ENCODE data around the gene CAPN10. TPM values are rescaled to one million over a fixed set of nuclear protein-coding genes. Genes with fewer than 3 reads are reported as not detected.

The CAPN10 gene
- total RNA-seq, 1 donor from 2014 or later = 31.2 TPM

GRCh38 chr2:240588006-240588655 lies 1.6 kb downstream of the CAPN10 start:
- no peak for DNase-seq (ENCODE audit: low read depth in 2 of 2)

- no peak for DNase-seq (ENCODE audit: low read depth in 2 of 2)
These were observed 2.1 kb downstream of the CAPN10 start for GRCh38 chr2:240588669-240589068.

- no peak for DNase-seq (ENCODE audit: low read depth in 2 of 2)
These were observed 2.8 kb downstream of the CAPN10 start for GRCh38 chr2:240589375-240589774.

GRCh38 chr2:240589850-240590525 lies 3.5 kb downstream of the CAPN10 start:
- no peak for DNase-seq (ENCODE audit: low read depth in 2 of 2)

GRCh38 chr2:240590681-240591111 lies 4.2 kb downstream of the CAPN10 start:
- no peak for DNase-seq (ENCODE audit: low read depth in 2 of 2)

- no peak for DNase-seq (ENCODE audit: low read depth in 2 of 2)
These were observed 4.7 kb downstream of the CAPN10 start for GRCh38 chr2:240591226-240591625.

GRCh38 chr2:240591784-240592183 lies 5.2 kb downstream of the CAPN10 start:
- no peak for DNase-seq (ENCODE audit: low read depth in 2 of 2)

- DNase-seq (ENCODE audit: low read depth in 2 of 2) = no peak
These were observed 6.6 kb downstream of the CAPN10 start for GRCh38 chr2:240593026-240593702.

GRCh38 chr2:240593703-240594451 lies 7.3 kb downstream of the CAPN10 start:
- no peak for DNase-seq (ENCODE audit: low read depth in 2 of 2)

- DNase-seq (ENCODE audit: low read depth in 2 of 2) = no peak
These were observed 8.2 kb downstream of the CAPN10 start for GRCh38 chr2:240594511-240595380.

- peak; percentile 15 to 20 for DNase-seq (ENCODE audit: low read depth in 2 of 2)
These were observed 9.0 kb downstream of the CAPN10 start for GRCh38 chr2:240595381-240596079.

- no peak for DNase-seq (ENCODE audit: low read depth in 2 of 2)
These were observed 9.5 kb downstream of the CAPN10 start for GRCh38 chr2:240596080-240596460.

GRCh38 chr2:240596491-240596931 lies 10.0 kb downstream of the CAPN10 start:
- no peak for DNase-seq (ENCODE audit: low read depth in 2 of 2)

- DNase-seq (ENCODE audit: low read depth in 2 of 2) = no peak
These were observed 10.5 kb downstream of the CAPN10 start for GRCh38 chr2:240597054-240597418.

GRCh38 chr2:240597419-240598181 lies 11.1 kb downstream of the CAPN10 start:
- no peak for DNase-seq (ENCODE audit: low read depth in 2 of 2)

GRCh38 chr2:240598311-240598911 lies 11.9 kb downstream of the CAPN10 start:
- no peak for DNase-seq (ENCODE audit: low read depth in 2 of 2)

- no peak for DNase-seq (ENCODE audit: low read depth in 2 of 2)
These were observed 12.6 kb downstream of the CAPN10 start for GRCh38 chr2:240599141-240599583.

- no peak for DNase-seq (ENCODE audit: low read depth in 2 of 2)
These were observed 14.0 kb downstream of the CAPN10 start for GRCh38 chr2:240600451-240600961.
